ENCODE data around the gene PTPRN2.

Gene PTPRN2

GRCh38 chr7:158082761-158083160 lies 504.9 kb downstream of the PTPRN2 start:
- no peak for DNase-seq (ENCODE audit: low read depth in 1 of 2, low spot score in 1 of 2)

GRCh38 chr7:158080899-158081445 lies 506.7 kb downstream of the PTPRN2 start:
- no peak for DNase-seq (ENCODE audit: low read depth in 1 of 2, low spot score in 1 of 2)

GRCh38 chr7:158077934-158078910 lies 509.4 kb downstream of the PTPRN2 start:
- DNase-seq (ENCODE audit: low read depth in 1 of 2, low spot score in 1 of 2), result no peak

GRCh38 chr7:158077151-158077840 lies 510.3 kb downstream of the PTPRN2 start:
- DNase-seq (ENCODE audit: low read depth in 1 of 2, low spot score in 1 of 2), result no peak

- no peak for DNase-seq (ENCODE audit: low read depth in 1 of 2, low spot score in 1 of 2)
These were observed 511.0 kb downstream of the PTPRN2 start for GRCh38 chr7:158076656-158077055.

- no peak for DNase-seq (ENCODE audit: low read depth in 1 of 2, low spot score in 1 of 2)
These were observed 511.4 kb downstream of the PTPRN2 start for GRCh38 chr7:158076215-158076614.

- DNase-seq (ENCODE audit: low read depth in 1 of 2, low spot score in 1 of 2), result no peak
These were observed 512.0 kb downstream of the PTPRN2 start for GRCh38 chr7:158075633-158076001.

GRCh38 chr7:158074896-158075632 lies 512.6 kb downstream of the PTPRN2 start:
- DNase-seq (ENCODE audit: low read depth in 1 of 2, low spot score in 1 of 2), result no peak

- no peak for DNase-seq (ENCODE audit: low read depth in 1 of 2, low spot score in 1 of 2)
These were observed 513.5 kb downstream of the PTPRN2 start for GRCh38 chr7:158073845-158074840.

GRCh38 chr7:158072991-158073730 lies 514.5 kb downstream of the PTPRN2 start:
- no peak for DNase-seq (ENCODE audit: low read depth in 1 of 2, low spot score in 1 of 2)

GRCh38 chr7:158070222-158070920 lies 517.3 kb downstream of the PTPRN2 start:
- no peak for DNase-seq (ENCODE audit: low read depth in 1 of 2, low spot score in 1 of 2)

- no peak for DNase-seq (ENCODE audit: low read depth in 1 of 2, low spot score in 1 of 2)
These were observed 518.8 kb downstream of the PTPRN2 start for GRCh38 chr7:158068853-158069252.

- no peak for DNase-seq (ENCODE audit: low read depth in 1 of 2, low spot score in 1 of 2)
These were observed 519.6 kb downstream of the PTPRN2 start for GRCh38 chr7:158067931-158068482.

- no peak for DNase-seq (ENCODE audit: low read depth in 1 of 2, low spot score in 1 of 2)
These were observed 520.2 kb downstream of the PTPRN2 start for GRCh38 chr7:158067219-158067930.

GRCh38 chr7:158066085-158066484 lies 521.5 kb downstream of the PTPRN2 start:
- DNase-seq (ENCODE audit: low read depth in 1 of 2, low spot score in 1 of 2), result no peak

- no peak for DNase-seq (ENCODE audit: low read depth in 1 of 2, low spot score in 1 of 2)
These were observed 522.3 kb downstream of the PTPRN2 start for GRCh38 chr7:158065340-158065739.

- no peak for DNase-seq (ENCODE audit: low read depth in 1 of 2, low spot score in 1 of 2)
These were observed 523.0 kb downstream of the PTPRN2 start for GRCh38 chr7:158064631-158065030.
